B cell (primary cell): Measurements from ENCODE around the gene DGAT2. TPM values are rescaled to one million over a fixed set of nuclear protein-coding genes. Genes with fewer than 3 reads are reported as not detected.

ENCODE experiments used
- ATAC-seq: fragments of 200-7000 bp; cut with Tn5 transposase; one replicate; pipeline ENCODE4 v1.10.0; 2021; ENCODE audit warnings: low read depth, mild to moderate bottlenecking, moderate number of reproducible peaks, moderate library complexity
- CTCF ChIA-PET: fragments of 350-600 bp; sonication (Branson Sonifier 250); formaldehyde crosslinking; loops from one replicate; lab custom pipeline; 2021; ENCODE audit warnings: antibody characterized with exemption, inconsistent platforms; lab: Charles Lee
- POLR2A ChIA-PET: fragments of 350-600 bp; sonication (Branson Sonifier 250); formaldehyde crosslinking; loops from one replicate; lab custom pipeline; 2021; ENCODE audit warnings: antibody characterized with exemption; lab: Charles Lee
- DNase-seq: peaks from one replicate; pipeline ENCODE4 v3.0.0; 2013
- H2AFZ ChIP-seq: 2 replicates; pipeline ENCODE4 v1.6.1; 2012; ENCODE audit warnings: mild to moderate bottlenecking, low read depth, low read length; ENCODE audit not compliant: insufficient read depth, poor library complexity, severe bottlenecking
- H3K27ac ChIP-seq, 2 donors: 1 replicate in 1 of 2; 2 replicates in 1 of 2; pipeline ENCODE4 v1.5.1; 2012 to 2013; ENCODE audit warnings: low read length in 2 of 2, mild to moderate bottlenecking in 2 of 2, moderate library complexity in 1 of 2
- H3K27me3 ChIP-seq, 4 experiments: fragments of 200-600 bp in 1 of 4; sonication (generic) in 1 of 4; replicated peaks in 1 of 4; 1 replicate in 2 of 4; 2 replicates in 2 of 4; pipeline versions ENCODE4 v1.6.1 to v1.7.0; 2013 to 2016; ENCODE audit warnings: low read length in 3 of 4, mild to moderate bottlenecking in 2 of 4, mixed read lengths in 1 of 4, moderate library complexity in 1 of 4; ENCODE audit not compliant: insufficient read depth in 4 of 4, control insufficient read depth in 3 of 4; ENCODE audit errors: control extremely low read depth in 1 of 4
- H3K36me3 ChIP-seq, 2 experiments: replicated peaks in 1 of 2; 1 replicate in 1 of 2; 2 replicates in 1 of 2; pipeline versions ENCODE4 v1.6.1 to v1.7.1; 2013; ENCODE audit warnings: low read length in 1 of 2; ENCODE audit not compliant: insufficient read depth in 2 of 2, control insufficient read depth in 1 of 2; ENCODE audit errors: control extremely low read depth in 1 of 2, extremely low read depth in 1 of 2
- H3K4me1 ChIP-seq, 2 donors: fragments of 200-600 bp in 1 of 2; sonication (generic) in 1 of 2; 1 replicate in 1 of 2; 2 replicates in 1 of 2; pipeline versions ENCODE4 v1.5.1 to v1.6.1; 2013 to 2017; ENCODE audit warnings: low read length in 2 of 2; ENCODE audit not compliant: control insufficient read depth in 2 of 2, insufficient read depth in 2 of 2
- H3K4me2 ChIP-seq: replicated peaks from 2 replicates; pipeline ENCODE3; 2012; ENCODE audit warnings: mild to moderate bottlenecking, low read depth, low read length; ENCODE audit not compliant: poor library complexity, severe bottlenecking
- H3K4me3 ChIP-seq, 5 experiments: fragments of 200-600 bp in 1 of 5; sonication (generic) in 1 of 5; 1 replicate in 3 of 5; 2 replicates in 2 of 5; pipeline versions ENCODE4 v1.5.1 to v1.7.0; 2011 to 2016; ENCODE audit warnings: low read length in 4 of 5, mild to moderate bottlenecking in 4 of 5, low read depth in 2 of 5, control low read depth in 1 of 5, moderate library complexity in 1 of 5; ENCODE audit not compliant: insufficient read depth in 1 of 5; ENCODE audit errors: control extremely low read depth in 1 of 5, extremely low read depth in 1 of 5
- H3K79me2 ChIP-seq: fragments of 200-600 bp; sonication (generic); one replicate; pipeline ENCODE4 v1.6.0; 2016; ENCODE audit warnings: low read length; ENCODE audit not compliant: control insufficient read depth, insufficient read depth
- H3K9ac ChIP-seq: fragments of 200-600 bp; sonication (generic); 2 replicates; pipeline ENCODE4 v1.6.1; 2017; ENCODE audit warnings: mild to moderate bottlenecking, low read length, moderate library complexity
- H3K9me3 ChIP-seq, 3 donors: one replicate each; pipeline versions ENCODE4 v1.6.1 to v1.7.1; 2013; ENCODE audit warnings: low read length in 2 of 3; ENCODE audit not compliant: control insufficient read depth in 2 of 3, insufficient read depth in 1 of 3; ENCODE audit errors: control extremely low read depth in 1 of 3
- H4K20me1 ChIP-seq: 2 replicates; pipeline ENCODE4 v1.6.0; 2012; ENCODE audit warnings: mild to moderate bottlenecking, low read length; ENCODE audit not compliant: insufficient read depth, control insufficient read depth, poor library complexity, severe bottlenecking
- H3K27ac Mint-ChIP-seq: one replicate; pipeline ENCODE4 v1.8.0; 2021; ENCODE audit warnings: mixed read lengths
- H3K27me3 Mint-ChIP-seq: one replicate; pipeline ENCODE4 v1.8.0; 2021; ENCODE audit warnings: mixed read lengths
- H3K4me1 Mint-ChIP-seq: one replicate; pipeline ENCODE4 v1.8.0; 2021; ENCODE audit warnings: mixed read lengths
- H3K4me3 Mint-ChIP-seq: one replicate; pipeline ENCODE4 v1.8.0; 2021; ENCODE audit warnings: mixed read lengths
- H3K9me3 Mint-ChIP-seq: one replicate; pipeline ENCODE4 v1.8.0; 2022; ENCODE audit warnings: mixed read lengths; ENCODE audit not compliant: insufficient read depth
- CTCF ChIP-seq: fragments of 200-600 bp; IDR thresholded peaks from one replicate; pipeline ENCODE4 v1.8.0; 2022; ENCODE audit warnings: antibody characterized with exemption, mild to moderate bottlenecking
- EZH2 ChIP-seq: IDR thresholded peaks from 2 replicates; pipeline ENCODE4 v1.6.1; 2012; ENCODE audit warnings: borderline replicate concordance, low read depth, mild to moderate bottlenecking, moderate library complexity, low read length; ENCODE audit not compliant: insufficient read depth, poor library complexity, severe bottlenecking
- WGBS: methylation state at CpG from one replicate; pipeline ENCODE4 v1.1.5; 2013; ENCODE audit warnings: missing lambda C conversion rate; ENCODE audit not compliant: insufficient coverage; 5-methylcytosine and 5-hydroxymethylcytosine counted together
- intact Hi-C: fragments of 100-400 bp; cut with micrococcal nuclease; formaldehyde crosslinking; loops from one replicate; pipeline ENCODE4 v1.10.0; 2022
- polyA plus RNA-seq: library from polyadenylated mRNA; depleted of rRNA; stranded (reverse); fragments of >200 nt; gene quantifications from 2 replicates; pipeline ENCODE4 v1.2.3, GENCODE V29; 2012
- total RNA-seq, 2 donors: library from RNA; stranded (reverse); fragments of 120-200 nt in 1 of 2; gene quantifications; 1 replicate in 1 of 2; 2 replicates in 1 of 2; pipeline versions ENCODE4 v1.2.3 to v1.2.4, GENCODE V29; 2013 to 2022

Gene DGAT2
- total and polyA plus RNA-seq, 2 donors (not counting 1 experiment from before 2014, with no cell fraction given), result 5.8 to 6.5 TPM

GRCh38 chr11:75821202-75821601 lies 52.6 kb downstream of the DGAT2 start:
- H3K27ac Mint-ChIP-seq, result peak overlapping the region; percentile 80
- 53% methylated on average over 4 of the region's 5 CpGs for WGBS

More at GRCh38 chr11:75821202-75821601, 52.6 kb downstream of the DGAT2 start:
- ATAC-seq (no peak), DNase-seq (no peak)
- peak overlapping the region; percentile 1 for H3K9ac ChIP-seq
- H3K4me3 ChIP-seq, result no peak overlapping the region
- Mint-ChIP-seq H3K9me3 (no peaks in the 10 kb centered on the region), H3K27me3 (no peaks in the 10 kb centered on the region), H3K4me3 (peak overlapping the region; percentile 66), H3K4me1 (peaks cover 68% of the 10 kb centered on the region)
- H4K20me1 ChIP-seq, result peaks cover 8% of the 10 kb centered on the region
- ChIA-PET POLR2A (no interaction called here), CTCF (interaction anchor here (3.7 kb wide), 1 partner anchor 47 kb away, joined by 22 read pairs; no protein-coding TSS in a partner anchor)
- no peak overlapping the region for H2AFZ ChIP-seq
- H3K4me1 ChIP-seq, result peaks cover 85 to 91% of the 10 kb centered on the region in 2 donors
- no peaks in the 10 kb centered on the region for H3K27me3 ChIP-seq
- H3K9me3 ChIP-seq, result peaks cover 0 to 10% (median 0%) of the 10 kb centered on the region in 3 donors
- H3K4me2 ChIP-seq, result peak overlapping the region; percentile 39
- intact Hi-C loops, result no loop called here
- peak overlapping the region; percentile 73 to 85 for H3K27ac ChIP-seq
- H3K79me2 ChIP-seq, result peaks cover 91% of the 10 kb centered on the region
- H3K36me3 ChIP-seq, result peaks cover 1 to 20% of the 10 kb centered on the region in 2 experiments
- TF ChIP-seq EZH2 (no peak), CTCF (no peak)
